T-cell (primary cell): Measurements from ENCODE around the gene FBF1. TPM values are rescaled to one million over a fixed set of nuclear protein-coding genes. Genes with fewer than 3 reads are reported as not detected.

Source experiments
- ATAC-seq, 4 experiments: fragments of 200-7000 bp in 3 of 4; fragments of 150-1000 bp in 1 of 4; cut with Tn5 transposase; replicated peaks in 1 of 4; 1 replicate in 3 of 4; 2 replicates in 1 of 4; pipeline ENCODE4 v1.10.0; 2021; ENCODE audit warnings: moderate library complexity in 3 of 4, mild to moderate bottlenecking in 2 of 4, moderate number of reproducible peaks in 1 of 4
- CTCF ChIA-PET, 2 donors: fragments of 300-600 bp; sonication (Branson Sonifier 250); formaldehyde crosslinking; loops; one replicate each; lab custom pipeline; 2022; ENCODE audit warnings: antibody characterized with exemption in 2 of 2; lab: Charles Lee
- POLR2A ChIA-PET, 2 donors: fragments of 300-600 bp; sonication (Branson Sonifier 250); formaldehyde crosslinking; loops; one replicate each; lab custom pipeline; 2022; ENCODE audit warnings: antibody characterized with exemption in 2 of 2; lab: Charles Lee
- DNase-seq, 35 experiments: peaks; one replicate each; pipeline versions ENCODE4 v3.0.0 to v3.0.0-alpha.2; 2013 to 2023
- H3K27ac ChIP-seq: one replicate; pipeline ENCODE4 v1.5.1; 2013; ENCODE audit warnings: low read length
- H3K27me3 ChIP-seq, 2 experiments: replicated peaks in 1 of 2; 1 replicate in 1 of 2; 2 replicates in 1 of 2; pipeline versions ENCODE4 v1.6.1 to v1.7.0; 2013; ENCODE audit warnings: low read length in 1 of 2, mixed read lengths in 1 of 2; ENCODE audit not compliant: control insufficient read depth in 2 of 2, insufficient read depth in 2 of 2; ENCODE audit errors: extremely low read depth in 1 of 2
- H3K36me3 ChIP-seq, 2 donors: 1 replicate in 1 of 2; 2 replicates in 1 of 2; pipeline versions ENCODE4 v1.6.1 to v1.7.0; 2013; ENCODE audit warnings: low read length in 1 of 2; ENCODE audit not compliant: control insufficient read depth in 2 of 2, insufficient read depth in 1 of 2; ENCODE audit errors: extremely low read depth in 1 of 2
- H3K4me1 ChIP-seq, 2 experiments: 1 replicate in 1 of 2; 2 replicates in 1 of 2; pipeline versions ENCODE4 v1.6.1 to v1.7.0; 2013; ENCODE audit warnings: low read length in 2 of 2, mixed read lengths in 1 of 2; ENCODE audit not compliant: insufficient read depth in 2 of 2, control insufficient read depth in 1 of 2; ENCODE audit errors: extremely low read depth in 1 of 2
- H3K4me3 ChIP-seq, 2 donors: 1 replicate in 1 of 2; 2 replicates in 1 of 2; pipeline versions ENCODE4 v1.5.1 to v1.7.0; 2013; ENCODE audit warnings: mild to moderate bottlenecking in 2 of 2, low read length in 1 of 2, moderate library complexity in 1 of 2; ENCODE audit not compliant: control insufficient read depth in 1 of 2; ENCODE audit errors: extremely low read depth in 1 of 2
- H3K9me3 ChIP-seq: 2 replicates; pipeline ENCODE4 v1.7.0; 2013
- H3K27ac Mint-ChIP-seq, 2 donors: one replicate each; pipeline ENCODE4 v1.8.0; 2020 to 2021; ENCODE audit warnings: mild to moderate bottlenecking in 2 of 2, mixed read lengths in 2 of 2
- H3K27me3 Mint-ChIP-seq, 2 donors: one replicate each; pipeline ENCODE4 v1.8.0; 2021 to 2022; ENCODE audit warnings: mixed read lengths in 2 of 2
- H3K36me3 Mint-ChIP-seq: one replicate; pipeline ENCODE4 v1.8.0; 2021; ENCODE audit warnings: mixed read lengths
- H3K4me1 Mint-ChIP-seq, 3 donors: one replicate each; pipeline ENCODE4 v1.8.0; 2020 to 2022; ENCODE audit warnings: mixed read lengths in 3 of 3, mild to moderate bottlenecking in 1 of 3
- H3K4me3 Mint-ChIP-seq, 3 donors: one replicate each; pipeline ENCODE4 v1.8.0; 2020 to 2022; ENCODE audit warnings: mild to moderate bottlenecking in 3 of 3, mixed read lengths in 3 of 3, moderate library complexity in 3 of 3
- H3K9me3 Mint-ChIP-seq, 3 donors: one replicate each; pipeline ENCODE4 v1.8.0; 2020 to 2022; ENCODE audit warnings: mixed read lengths in 3 of 3
- WGBS: methylation state at CpG from one replicate; pipeline ENCODE4 v1.1.5; 2013; ENCODE audit warnings: missing lambda C conversion rate; ENCODE audit not compliant: insufficient coverage; 5-methylcytosine and 5-hydroxymethylcytosine counted together
- total RNA-seq, 35 experiments: library from RNA in 6 of 35; stranded (reverse) in 6 of 35; fragments of 120-200 nt in 1 of 35; gene quantifications; one replicate each; pipeline versions ENCODE4 v1.2.1 to v1.2.4 and lab custom pipeline; 2013 to 2026

The FBF1 gene
- total RNA-seq, 5 donors from 2014 or later (not counting 1 experiment from before 2014, with no cell fraction given) = 25.7 to 45.3 (median 41.5) TPM

DNA sequence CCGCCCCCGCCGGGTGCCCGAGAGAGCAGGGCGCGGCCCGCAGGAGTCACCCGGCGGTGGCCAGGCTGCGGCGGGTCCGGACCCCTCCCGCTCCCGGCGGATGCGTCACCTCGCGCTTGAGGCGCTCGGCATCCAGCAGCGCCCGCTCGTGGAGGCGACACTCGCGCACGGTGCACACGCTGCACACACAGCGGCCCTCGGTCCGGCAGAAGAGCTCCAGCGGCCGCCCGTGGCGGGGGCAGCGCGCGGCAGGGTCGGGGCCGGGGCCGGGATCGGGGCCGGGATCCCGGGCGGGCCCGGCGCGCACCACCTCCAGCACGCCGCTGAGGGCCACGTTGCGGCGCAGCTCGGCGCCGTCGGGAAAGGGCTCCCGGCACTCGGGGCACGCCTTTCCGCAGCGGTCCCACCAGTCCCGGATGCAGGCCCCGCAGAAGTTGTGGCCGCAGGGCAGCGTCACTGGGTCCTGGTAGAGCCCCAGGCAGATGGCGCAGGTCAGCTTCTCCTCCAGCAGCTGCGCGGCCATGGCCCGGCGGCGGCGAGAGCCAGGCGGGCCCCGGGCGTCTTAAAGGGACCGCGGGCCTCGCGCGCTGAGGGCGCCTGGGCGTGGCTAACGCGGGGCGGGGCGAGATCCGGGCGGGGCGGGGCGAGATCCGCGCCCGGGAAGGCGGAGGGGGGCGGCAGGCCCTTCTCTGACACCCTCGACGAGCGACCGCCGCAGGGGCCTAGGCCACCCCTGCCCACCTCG lies 44.3 kb downstream of the FBF1 start, which contains the start of gene TRIM65:
TRIM65 (minus strand) TSS at position 537 of the 745 bp plus-strand sequence; CDS start at position 523, 14 bp downstream.
- Mint-ChIP-seq H3K4me1 (peaks cover 24 to 29% (median 26%) of the 10 kb centered on the region in 3 donors), H3K36me3 (peaks cover 8% of the 10 kb centered on the region), H3K27me3 (no peaks in the 10 kb centered on the region), H3K4me3 (peak within 1 kb of the TSS; percentile 75 to 83 (median 82)), H3K27ac (peak within 1 kb of the TSS; percentile 80 to 82), H3K9me3 (no peaks in the 10 kb centered on the region)
- Histone ChIP-seq H3K4me1 (peaks cover 4 to 34% of the 10 kb centered on the region in 2 experiments), H3K36me3 (peaks cover 14 to 47% of the 10 kb centered on the region in 2 donors), H3K9me3 (no peaks in the 10 kb centered on the region), H3K27ac (peak within 1 kb of the TSS; percentile 60), H3K4me3 (peak within 1 kb of the TSS; percentile 58 to 63), H3K27me3 (no peaks in the 10 kb centered on the region)
- ChIA-PET POLR2A (interaction anchor here in 1 of 2 donors (0.9 to 1.1 kb wide), 2 partner anchors 116 to 143 kb away, joined by 3 to 4 read pairs; no protein-coding TSS in a partner anchor), CTCF (interaction anchor here (0.6 to 1.9 kb wide), 8 partner anchors 14 to 120 kb away, joined by 3 to 10 read pairs (median 5); partner anchors contain the start of gene WBP2 (in 1 of the 2))
- ATAC-seq (peak; percentile 83 to 89 (median 87)), DNase-seq (peak; percentile 32 to 84 (median 62))
- 0% methylated on average over 96 of the region's 102 CpGs for WGBS

- peak overlapping the region; percentile 38 for H3K27ac ChIP-seq
- H3K4me3 ChIP-seq = peak overlapping the region; percentile 39 to 58
- peak overlapping the region; percentile 77 to 80 for H3K27ac Mint-ChIP-seq
- H3K4me1 Mint-ChIP-seq = peaks cover 24 to 29% (median 26%) of the 10 kb centered on the region in 3 donors
- H3K27me3 ChIP-seq = no peaks in the 10 kb centered on the region
- no peaks in the 10 kb centered on the region for H3K9me3 Mint-ChIP-seq
- peak overlapping the region; percentile 75 to 83 (median 82) for H3K4me3 Mint-ChIP-seq
- ATAC-seq (peak in 1 of 4 experiments; percentile 1), DNase-seq (no peak)
- H3K36me3 Mint-ChIP-seq = peaks cover 8% of the 10 kb centered on the region
- peaks cover 4 to 34% of the 10 kb centered on the region in 2 experiments for H3K4me1 ChIP-seq
- ChIA-PET POLR2A (interaction anchor here in 1 of 2 donors (1.1 kb wide), 1 partner anchor 115 kb away, joined by 4 read pairs; no protein-coding TSS in a partner anchor), CTCF (interaction anchor here (0.5 to 1.9 kb wide), 7 partner anchors 13 to 185 kb away, joined by 3 to 10 read pairs (median 3); partner anchors contain the start of gene WBP2 (in 1 of the 2))
- no peaks in the 10 kb centered on the region for H3K9me3 ChIP-seq
- WGBS = 33% methylated on average over 25 of the region's 28 CpGs
- no peaks in the 10 kb centered on the region for H3K27me3 Mint-ChIP-seq
- H3K36me3 ChIP-seq = peaks cover 17 to 43% of the 10 kb centered on the region in 2 donors
These were observed 45.3 kb downstream of the FBF1 start for GRCh38 chr17:75895370-75896155.

- ChIA-PET CTCF (no interaction called here), POLR2A (interaction anchor here in 1 of 2 donors (0.6 kb wide), 1 partner anchor 11 kb away, joined by 3 read pairs; no protein-coding TSS in a partner anchor)
- 86% methylated on average over 13 of the region's 22 CpGs for WGBS
- H3K9me3 Mint-ChIP-seq = no peaks in the 10 kb centered on the region
- no peaks in the 10 kb centered on the region for H3K27me3 Mint-ChIP-seq
- peaks cover 3% of the 10 kb centered on the region for H3K36me3 Mint-ChIP-seq
- Histone ChIP-seq H3K4me1 (peaks cover 4 to 34% of the 10 kb centered on the region in 2 experiments), H3K27me3 (no peaks in the 10 kb centered on the region), H3K36me3 (peaks cover 12 to 32% of the 10 kb centered on the region in 2 donors), H3K4me3 (no peak overlapping the region), H3K9me3 (no peaks in the 10 kb centered on the region), H3K27ac (no peak overlapping the region)
- H3K4me3 Mint-ChIP-seq = peak overlapping the region in 2 of 3 donors; percentile 16 to 35
- H3K27ac Mint-ChIP-seq = peak overlapping the region; percentile 48 to 71
- ATAC-seq = no peak
- H3K4me1 Mint-ChIP-seq = peaks cover 24 to 29% (median 26%) of the 10 kb centered on the region in 3 donors
- DNase-seq = no peak
These were observed 46.7 kb downstream of the FBF1 start for GRCh38 chr17:75894049-75894733.

GRCh38 chr17:75893305-75894048 lies 47.4 kb downstream of the FBF1 start:
- Mint-ChIP-seq H3K36me3 (no peaks in the 10 kb centered on the region), H3K9me3 (no peaks in the 10 kb centered on the region), H3K4me1 (peaks cover 24 to 29% (median 26%) of the 10 kb centered on the region in 3 donors), H3K4me3 (peak overlapping the region in 2 of 3 donors; percentile 16 to 35), H3K27ac (peak overlapping the region; percentile 48 to 71), H3K27me3 (no peaks in the 10 kb centered on the region)
- no peak overlapping the region for H3K4me3 ChIP-seq
- POLR2A ChIA-PET = interaction anchor here in 1 of 2 donors (0.6 kb wide), 1 partner anchor 11 kb away, joined by 3 read pairs; no protein-coding TSS in a partner anchor
- no peaks in the 10 kb centered on the region for H3K9me3 ChIP-seq
- peaks cover 4 to 34% of the 10 kb centered on the region in 2 experiments for H3K4me1 ChIP-seq
- WGBS = 94% methylated on average over 18 of the region's 18 CpGs
- no peaks in the 10 kb centered on the region for H3K27me3 ChIP-seq
- no peak for ATAC-seq
- peaks cover 8 to 26% of the 10 kb centered on the region in 2 donors for H3K36me3 ChIP-seq
- CTCF ChIA-PET = no interaction called here
- H3K27ac ChIP-seq = no peak overlapping the region
- no peak for DNase-seq

- H3K4me1 Mint-ChIP-seq = peaks cover 24 to 27% (median 24%) of the 10 kb centered on the region in 3 donors
These were observed 48.2 kb downstream of the FBF1 start for GRCh38 chr17:75892556-75893224.

More at GRCh38 chr17:75892556-75893224, 48.2 kb downstream of the FBF1 start:
- Mint-ChIP-seq H3K27me3 (no peaks in the 10 kb centered on the region), H3K36me3 (no peaks in the 10 kb centered on the region), H3K9me3 (no peaks in the 10 kb centered on the region), H3K27ac (no peak overlapping the region), H3K4me3 (no peak overlapping the region)
- CTCF ChIA-PET = no interaction called here
- ATAC-seq (no peak), DNase-seq (no peak)
- H3K9me3 ChIP-seq = no peaks in the 10 kb centered on the region
- H3K4me3 ChIP-seq = no peak overlapping the region
- WGBS = 93% methylated on average over 16 of the region's 16 CpGs
- H3K4me1 ChIP-seq = peaks cover 4 to 34% of the 10 kb centered on the region in 2 experiments
- POLR2A ChIA-PET = no interaction called here
- H3K36me3 ChIP-seq = peaks cover 8 to 20% of the 10 kb centered on the region in 2 donors
- no peaks in the 10 kb centered on the region for H3K27me3 ChIP-seq
- no peak overlapping the region for H3K27ac ChIP-seq
